AG04449 (cell line): Measurements from ENCODE around the gene TOM1L2.

Experiments used
- CTCF ChIA-PET: fragments of 350-600 bp; formaldehyde crosslinking; extraction: SDS; loops from one replicate; lab custom pipeline; 2021; ENCODE audit warnings: antibody characterized with exemption; lab: Yijun Ruan, JAX
- POLR2A ChIA-PET: fragments of 400-600, 350-600 bp; formaldehyde crosslinking; extraction: SDS; loops from one replicate; lab custom pipeline; 2020; ENCODE audit warnings: antibody characterized with exemption, inconsistent platforms; lab: Yijun Ruan, JAX
- DNase-seq: peaks from one replicate; pipeline ENCODE4 v3.0.0-alpha.2; 2010; ENCODE audit warnings: low read depth, low spot score
- H3K4me3 ChIP-seq: 2 replicates; pipeline ENCODE4 v1.5.1; 2011; ENCODE audit warnings: low read depth, mild to moderate bottlenecking, control low read depth, low read length
- TF ChIP-seq, protein P1 (sequence below): IDR thresholded peaks from one replicate; pipeline ENCODE4 v1.5.1; 2011; ENCODE audit warnings: mild to moderate bottlenecking, moderate library complexity, low read length, control low read depth, inconsistent platforms; ENCODE audit not compliant: insufficient read depth; ENCODE audit errors: missing control alignments

TOM1L2 gene

DNA sequence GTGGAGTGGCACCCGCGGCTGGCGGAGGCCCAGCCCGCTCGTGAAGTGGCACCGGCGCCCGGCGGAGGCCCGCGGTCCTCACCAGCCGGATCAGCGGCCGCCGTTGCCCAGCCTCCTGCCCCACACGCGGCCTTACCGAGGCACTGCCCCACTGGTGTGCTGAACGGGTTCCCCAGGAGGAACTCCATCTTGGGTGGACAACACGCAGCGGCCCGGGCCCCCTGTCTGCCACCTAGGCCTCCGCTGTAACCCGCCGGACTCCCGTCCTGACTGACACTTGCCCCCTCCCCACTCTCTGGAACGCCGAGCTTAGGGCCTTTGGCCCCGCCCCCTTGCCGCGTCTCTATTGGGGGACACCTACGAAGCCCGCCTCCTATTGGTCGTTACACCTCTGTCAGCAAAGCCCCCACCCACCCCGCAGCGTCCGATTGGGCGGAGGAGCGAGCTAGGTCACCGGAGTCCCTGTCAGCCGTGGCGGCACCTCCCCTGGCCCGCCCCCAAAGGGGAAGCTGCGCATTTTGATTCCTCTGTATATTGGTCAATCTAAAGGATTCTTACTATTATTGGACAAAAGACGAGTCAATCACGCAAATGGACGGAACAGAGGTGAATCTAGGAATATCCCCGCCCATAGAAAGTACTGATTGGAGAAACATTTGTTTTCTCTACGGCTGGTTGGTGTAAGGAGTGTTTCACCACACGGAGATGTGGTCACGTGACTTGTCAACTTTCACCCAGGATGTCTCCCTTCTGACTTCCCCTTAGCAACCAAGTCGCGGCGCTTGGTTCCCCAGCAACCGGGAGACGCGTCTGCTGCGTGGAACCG lies at the start of gene TOM1L2, which contains the start of gene DRC3:
Gene TOM1L2 (minus strand): TSS at position 275 of the 826 bp plus-strand sequence. CDS start 87 bp downstream, at position 188.
Gene DRC3 (plus strand): TSS at position 737 of the 826 bp plus-strand sequence. CDS start 4,737 bp downstream, outside the sequence.
- TF ChIP-seq, protein P1, sequence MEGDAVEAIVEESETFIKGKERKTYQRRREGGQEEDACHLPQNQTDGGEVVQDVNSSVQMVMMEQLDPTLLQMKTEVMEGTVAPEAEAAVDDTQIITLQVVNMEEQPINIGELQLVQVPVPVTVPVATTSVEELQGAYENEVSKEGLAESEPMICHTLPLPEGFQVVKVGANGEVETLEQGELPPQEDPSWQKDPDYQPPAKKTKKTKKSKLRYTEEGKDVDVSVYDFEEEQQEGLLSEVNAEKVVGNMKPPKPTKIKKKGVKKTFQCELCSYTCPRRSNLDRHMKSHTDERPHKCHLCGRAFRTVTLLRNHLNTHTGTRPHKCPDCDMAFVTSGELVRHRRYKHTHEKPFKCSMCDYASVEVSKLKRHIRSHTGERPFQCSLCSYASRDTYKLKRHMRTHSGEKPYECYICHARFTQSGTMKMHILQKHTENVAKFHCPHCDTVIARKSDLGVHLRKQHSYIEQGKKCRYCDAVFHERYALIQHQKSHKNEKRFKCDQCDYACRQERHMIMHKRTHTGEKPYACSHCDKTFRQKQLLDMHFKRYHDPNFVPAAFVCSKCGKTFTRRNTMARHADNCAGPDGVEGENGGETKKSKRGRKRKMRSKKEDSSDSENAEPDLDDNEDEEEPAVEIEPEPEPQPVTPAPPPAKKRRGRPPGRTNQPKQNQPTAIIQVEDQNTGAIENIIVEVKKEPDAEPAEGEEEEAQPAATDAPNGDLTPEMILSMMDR = no peak
- CTCF ChIA-PET = interaction anchor here (0.7 to 2.5 kb wide), 12 partner anchors 13 to 82 kb away, joined by 3 to 13 read pairs (median 4); no protein-coding TSS in a partner anchor

DNA sequence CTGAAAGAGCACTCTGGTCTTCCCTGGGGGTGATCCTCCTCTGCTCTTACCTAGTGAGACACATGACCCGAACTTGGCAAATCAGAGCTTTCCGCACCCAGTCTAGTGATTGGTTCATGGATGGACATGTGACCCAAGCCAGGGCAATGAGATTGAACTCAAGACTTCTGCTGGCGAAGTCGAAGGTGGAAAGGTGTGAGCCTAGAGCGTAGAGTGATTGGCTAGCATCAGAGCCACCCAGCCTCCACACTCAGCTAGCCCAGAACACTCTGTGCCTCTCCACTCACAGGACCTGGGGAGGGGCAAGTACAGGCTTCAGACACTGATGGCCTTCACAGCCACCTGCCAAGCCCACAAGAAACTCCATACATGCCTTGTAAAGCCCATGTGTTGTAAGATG lies 49.2 kb upstream of the TOM1L2 start:
- no peak overlapping the region for H3K4me3 ChIP-seq
- DNase-seq = no peak
- ChIA-PET POLR2A (no interaction called here), CTCF (interaction anchor here (1.8 to 4.6 kb wide), 2 partner anchors 11 to 130 kb away, joined by 5 to 30 read pairs; no protein-coding TSS in a partner anchor)
- TF ChIP-seq, protein P1 = no peak

More for the DNA sequence above, at the start of gene TOM1L2, which contains the start of gene DRC3:
- peak; percentile 100 for DNase-seq
- H3K4me3 ChIP-seq = peak within 1 kb of the TSS; percentile 85
- POLR2A ChIA-PET = interaction anchor here (0.5 to 1.3 kb wide), 8 partner anchors 13 to 102 kb away, joined by 3 to 7 read pairs (median 4); no protein-coding TSS in a partner anchor

DNA sequence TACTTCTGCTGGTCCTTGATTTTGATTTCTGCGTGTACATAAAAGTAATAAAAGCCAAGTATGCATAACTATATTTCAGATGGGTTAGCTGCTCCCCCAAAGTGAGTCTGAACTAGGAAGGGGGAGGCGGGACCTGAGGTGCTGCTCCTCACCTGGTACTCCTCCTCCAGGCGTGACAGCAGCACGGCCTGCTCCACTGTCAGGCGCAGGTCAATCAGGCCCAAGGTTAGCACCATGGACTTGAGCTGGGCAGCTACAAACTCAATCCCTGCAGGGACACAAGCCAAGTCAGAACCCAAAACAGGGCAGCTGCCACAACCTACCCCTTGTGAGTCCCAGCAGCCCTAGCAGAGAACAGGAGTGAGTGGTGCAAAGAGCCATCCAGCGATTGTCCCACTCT lies 48.8 kb upstream of the TOM1L2 start:
- DNase-seq = no peak
- H3K4me3 ChIP-seq = no peak overlapping the region
- ChIA-PET POLR2A (no interaction called here), CTCF (interaction anchor here (0.7 to 4.6 kb wide), 3 partner anchors 12 to 129 kb away, joined by 3 to 30 read pairs (median 5); no protein-coding TSS in a partner anchor)
- TF ChIP-seq, protein P1 = no peak

DNA sequence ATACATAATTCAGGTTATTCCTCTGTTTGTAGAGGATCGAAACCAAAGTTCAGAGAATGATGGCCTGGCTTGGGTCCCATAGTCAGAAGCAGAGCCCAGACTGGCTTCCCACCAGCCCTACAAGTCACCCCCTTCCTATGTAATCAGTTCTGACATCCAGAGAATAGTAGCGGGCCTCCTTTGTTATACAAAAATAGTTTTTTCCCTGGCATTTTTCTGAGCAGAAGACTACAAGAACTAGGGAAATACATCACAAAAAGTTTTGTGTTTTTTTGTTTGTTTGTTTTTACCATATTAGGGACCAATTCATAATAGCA lies 47.6 kb upstream of the TOM1L2 start:
- no peak for DNase-seq
- H3K4me3 ChIP-seq = no peak overlapping the region
- TF ChIP-seq, protein P1 = no peak
- ChIA-PET CTCF (interaction anchor here (1.0 kb wide), 2 partner anchors 13 to 16 kb away, joined by 3 to 5 read pairs; no protein-coding TSS in a partner anchor), POLR2A (no interaction called here)

DNA sequence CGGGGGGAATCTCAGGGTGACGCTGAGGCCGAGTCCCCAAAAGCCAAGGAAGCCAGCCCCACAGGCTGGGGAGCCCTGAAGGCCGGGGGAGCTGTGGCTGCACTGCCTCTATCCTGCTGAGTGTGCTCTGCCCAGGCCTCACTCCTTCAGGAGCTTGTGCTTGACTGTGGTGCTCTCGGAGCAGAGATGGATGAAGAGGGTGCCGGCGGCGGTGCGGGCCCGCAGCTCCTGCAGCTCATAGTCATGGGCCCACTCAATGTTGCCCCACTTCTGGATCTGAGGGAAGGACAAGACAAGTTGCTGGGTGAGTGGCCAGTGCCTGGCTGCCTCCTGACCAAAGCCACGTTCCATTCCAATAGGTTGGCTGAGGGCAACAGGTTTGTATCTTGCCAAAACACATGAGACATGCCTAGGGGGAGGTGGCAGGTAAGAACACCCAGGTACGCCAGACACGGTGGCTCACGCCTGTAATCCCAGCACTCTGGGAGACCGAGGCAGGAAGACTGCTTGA lies 46.3 kb upstream of the TOM1L2 start:
- ChIA-PET POLR2A (no interaction called here), CTCF (interaction anchor here (1.0 kb wide), 1 partner anchor 15 kb away, joined by 8 read pairs; no protein-coding TSS in a partner anchor)
- TF ChIP-seq, protein P1 = no peak
- no peak for DNase-seq
- H3K4me3 ChIP-seq = no peak overlapping the region

DNA sequence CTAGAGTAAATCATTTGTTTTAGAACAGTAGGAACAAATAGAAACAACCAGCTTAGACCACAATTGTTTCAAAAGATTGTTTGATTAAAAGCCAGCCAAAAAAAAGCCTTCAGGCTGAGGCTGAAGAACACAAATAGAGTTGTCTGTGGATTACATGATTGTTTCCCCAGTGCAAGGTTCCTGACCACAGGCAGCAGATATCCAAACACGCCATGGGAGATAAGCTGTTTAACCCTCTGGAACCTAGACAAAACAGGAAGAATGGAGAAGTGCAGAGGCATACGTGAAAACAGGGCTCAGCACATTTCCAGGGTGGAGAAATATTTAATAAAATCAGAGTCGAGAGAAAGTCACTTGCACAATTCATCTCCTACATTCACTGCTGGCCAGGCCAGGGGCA lies 45.8 kb upstream of the TOM1L2 start:
- H3K4me3 ChIP-seq = no peak overlapping the region
- no peak for DNase-seq
- TF ChIP-seq, protein P1 = no peak
- CTCF ChIA-PET = interaction anchor here (1.0 kb wide), 1 partner anchor 16 kb away, joined by 8 read pairs; no protein-coding TSS in a partner anchor
- POLR2A ChIA-PET = no interaction called here
